HG03378 (cell line): ENCODE results near the gene DUS1L.
A peak's percentile ranks its signal among the peaks of the same experiment; 100 is the strongest.

Experiments
- ATAC-seq: cut with Tn5 transposase; IDR thresholded peaks from one replicate; pipeline ENCODE4 v1.9.1; 2021; ENCODE audit warnings: mild to moderate bottlenecking, moderate library complexity; ENCODE audit not compliant: unreplicated experiment

Gene DUS1L

DNA sequence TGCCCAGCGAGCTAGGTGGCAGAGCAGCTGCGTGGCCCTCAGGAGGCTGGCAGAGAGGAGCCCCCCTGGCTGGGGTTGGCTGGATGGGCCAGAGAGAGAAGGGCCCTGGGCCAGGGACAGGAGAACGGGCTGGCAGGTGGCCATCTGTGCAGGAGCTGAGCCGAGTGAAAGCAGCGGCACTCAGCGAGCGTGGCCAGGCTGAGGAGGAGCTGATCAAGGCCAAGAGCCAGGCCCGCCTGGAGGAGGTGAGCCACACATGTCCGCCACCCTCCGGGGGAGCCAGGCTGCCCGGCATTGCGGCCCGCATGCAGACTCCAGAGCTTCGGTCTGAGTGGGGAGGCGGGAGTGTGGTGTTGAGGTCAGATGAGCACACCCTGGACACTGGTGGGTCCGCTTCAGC lies 36.2 kb downstream of the DUS1L start:
- ATAC-seq: no peak

DNA sequence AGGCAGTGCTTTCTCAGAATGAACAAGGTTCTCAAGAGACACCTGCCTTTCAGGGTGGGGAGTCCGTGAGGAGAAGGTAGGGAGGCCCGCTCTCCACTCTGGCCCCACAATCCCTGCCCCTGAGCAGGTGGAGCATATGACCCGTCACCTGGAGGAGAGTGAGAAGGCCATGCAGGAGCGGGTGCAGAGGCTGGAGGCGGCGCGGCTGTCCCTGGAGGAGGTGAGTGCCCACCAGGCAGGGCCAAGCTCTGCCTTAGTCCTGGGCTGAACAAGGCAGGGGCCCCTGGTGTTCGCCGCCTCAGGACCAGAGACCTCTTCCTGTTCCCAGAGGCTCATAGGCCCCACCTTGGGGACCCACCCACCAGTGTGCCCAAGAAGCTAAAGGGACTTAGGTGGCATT lies 36.6 kb downstream of the DUS1L start:
- no peak for ATAC-seq

DNA sequence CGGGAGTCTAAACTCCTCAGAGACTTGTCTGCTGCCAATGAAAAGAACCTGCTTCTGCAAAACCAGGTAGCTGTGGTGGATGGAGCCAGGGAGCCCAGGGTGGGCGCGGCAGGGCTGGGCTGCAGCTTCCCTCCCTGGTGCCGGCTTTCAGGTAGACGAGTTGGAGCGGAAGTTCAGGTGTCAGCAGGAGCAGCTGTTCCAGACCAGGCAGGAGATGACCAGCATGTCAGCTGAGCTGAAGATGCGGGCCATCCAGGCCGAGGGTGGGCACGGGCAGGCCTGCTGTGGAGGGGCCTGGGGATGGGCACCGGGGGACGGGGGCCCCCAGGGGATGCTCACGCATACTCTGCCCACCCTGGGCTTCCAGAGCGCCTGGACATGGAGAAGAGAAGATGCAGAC lies 37.4 kb downstream of the DUS1L start:
- no peak for ATAC-seq

DNA sequence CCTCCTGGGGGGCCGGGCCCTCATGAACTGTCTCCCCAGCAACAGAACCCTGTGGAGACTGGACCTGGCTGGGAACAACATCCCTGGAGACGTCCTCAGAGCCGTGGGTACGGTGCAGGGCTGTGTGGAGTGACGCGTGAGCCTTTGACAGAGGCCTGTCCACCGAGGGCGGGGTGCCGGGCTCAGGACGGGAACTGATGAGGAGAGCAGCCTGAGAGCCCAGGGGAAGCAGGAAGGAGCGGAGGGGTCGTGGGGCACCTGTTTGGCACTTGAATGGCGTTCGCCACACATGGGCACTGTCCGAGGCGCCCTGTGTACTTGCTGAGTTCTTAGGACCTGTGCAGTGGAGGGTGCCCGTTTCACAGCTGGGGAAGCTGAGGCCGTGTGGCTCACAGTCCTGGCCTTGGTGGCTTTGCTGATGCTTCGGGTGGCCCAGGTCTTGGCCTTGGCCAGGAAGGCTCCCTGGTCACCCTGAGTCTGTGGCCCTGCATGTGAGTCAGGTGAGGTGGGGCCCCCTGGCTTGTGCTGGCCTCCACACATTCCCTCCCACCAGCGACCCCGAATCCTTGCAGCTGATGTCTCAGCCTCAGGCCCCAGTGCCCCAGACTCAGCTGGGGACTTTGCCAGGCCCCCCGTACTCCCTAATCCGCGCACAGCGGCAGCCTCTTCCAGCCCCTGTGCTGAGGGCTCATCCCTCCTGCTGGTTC lies 40.0 kb downstream of the DUS1L start:
- no peak for ATAC-seq

DNA sequence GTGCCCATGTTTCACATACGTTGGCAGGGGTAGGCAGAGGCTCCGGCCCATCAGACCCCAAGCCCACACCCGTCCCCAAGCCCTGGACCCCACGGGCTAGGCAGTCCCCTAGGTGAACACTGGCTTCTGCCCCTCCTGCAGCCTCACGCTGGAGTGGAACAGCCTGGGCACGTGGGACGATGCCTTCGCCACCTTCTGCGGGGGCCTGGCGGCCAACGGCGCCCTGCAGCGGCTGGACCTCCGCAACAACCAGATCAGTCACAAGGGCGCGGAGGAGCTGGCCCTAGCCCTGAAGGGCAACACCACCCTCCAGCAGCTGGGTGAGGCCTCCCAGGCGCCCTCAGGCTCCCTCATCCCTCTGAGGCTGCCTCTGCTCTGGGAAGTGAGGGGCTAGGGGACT lies 40.7 kb downstream of the DUS1L start:
- no peak for ATAC-seq

DNA sequence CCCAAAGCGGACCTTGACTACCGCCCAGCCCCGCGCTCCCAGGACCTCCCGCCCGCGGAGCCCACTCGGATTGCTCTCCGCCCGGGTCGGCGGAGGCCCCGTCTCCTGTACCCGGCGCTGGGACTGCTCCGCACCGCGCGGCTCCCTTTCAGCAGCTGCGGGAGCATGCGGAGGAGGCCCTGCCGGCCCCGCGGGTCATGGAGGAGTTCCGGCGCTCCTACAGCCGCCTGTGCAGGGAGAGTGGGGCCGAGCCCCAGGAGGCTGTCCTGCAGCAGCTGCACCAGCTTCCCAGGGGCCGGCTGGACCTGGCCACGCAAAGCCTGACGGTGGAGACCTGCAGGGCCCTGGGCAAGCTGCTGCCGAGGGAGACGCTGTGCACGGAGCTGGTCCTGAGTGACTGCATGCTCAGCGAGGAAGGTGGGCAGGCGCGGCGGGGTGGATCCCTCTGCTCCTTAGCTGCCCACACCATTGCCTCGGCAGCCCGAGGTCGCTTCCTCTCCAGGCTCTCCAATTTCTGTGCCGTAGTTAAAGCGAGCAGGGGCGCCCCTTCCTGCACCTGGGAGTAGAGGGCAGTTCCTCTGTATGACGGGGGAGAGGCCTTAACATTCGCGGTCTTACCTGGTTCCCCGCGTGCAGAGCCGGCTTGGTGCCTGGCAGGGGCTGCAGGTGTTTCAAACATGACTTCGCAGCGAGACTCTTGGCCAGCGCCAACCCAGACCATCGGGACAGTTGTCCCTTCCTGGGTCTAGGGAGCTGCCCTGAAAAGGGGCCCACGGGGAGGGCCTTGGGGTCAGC lies 42.0 kb downstream of the DUS1L start:
- no peak for ATAC-seq

DNA sequence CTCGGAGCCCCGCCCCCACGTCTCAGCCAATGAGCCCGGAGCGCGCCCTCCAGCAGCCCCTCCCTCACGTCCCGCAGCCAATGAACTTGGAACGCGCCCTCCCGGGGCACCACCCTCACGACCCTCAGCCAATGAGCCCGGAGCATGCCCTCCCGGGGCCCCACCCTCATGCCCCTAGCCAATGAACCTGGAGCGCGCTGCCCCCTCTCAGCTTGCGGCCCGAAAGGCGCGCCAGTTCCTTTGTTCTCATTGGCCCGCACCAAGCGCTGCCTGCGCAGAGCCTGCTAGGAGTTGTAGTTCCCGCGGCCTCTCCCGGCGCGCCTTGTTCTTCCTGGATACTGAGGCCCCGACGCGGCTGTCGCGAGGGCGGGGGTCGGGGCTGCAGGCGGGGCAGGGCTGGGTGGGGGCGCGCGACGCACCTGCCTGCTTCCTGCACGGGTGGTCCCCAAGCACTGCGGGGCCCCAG lies 42.6 kb downstream of the DUS1L start, which contains the start of gene LRRC45:
TSS of gene LRRC45 (plus strand) at position 325 of the 466 bp plus-strand sequence. CDS start 339 bp downstream, outside the sequence.
- peak; percentile 74 for ATAC-seq

DNA sequence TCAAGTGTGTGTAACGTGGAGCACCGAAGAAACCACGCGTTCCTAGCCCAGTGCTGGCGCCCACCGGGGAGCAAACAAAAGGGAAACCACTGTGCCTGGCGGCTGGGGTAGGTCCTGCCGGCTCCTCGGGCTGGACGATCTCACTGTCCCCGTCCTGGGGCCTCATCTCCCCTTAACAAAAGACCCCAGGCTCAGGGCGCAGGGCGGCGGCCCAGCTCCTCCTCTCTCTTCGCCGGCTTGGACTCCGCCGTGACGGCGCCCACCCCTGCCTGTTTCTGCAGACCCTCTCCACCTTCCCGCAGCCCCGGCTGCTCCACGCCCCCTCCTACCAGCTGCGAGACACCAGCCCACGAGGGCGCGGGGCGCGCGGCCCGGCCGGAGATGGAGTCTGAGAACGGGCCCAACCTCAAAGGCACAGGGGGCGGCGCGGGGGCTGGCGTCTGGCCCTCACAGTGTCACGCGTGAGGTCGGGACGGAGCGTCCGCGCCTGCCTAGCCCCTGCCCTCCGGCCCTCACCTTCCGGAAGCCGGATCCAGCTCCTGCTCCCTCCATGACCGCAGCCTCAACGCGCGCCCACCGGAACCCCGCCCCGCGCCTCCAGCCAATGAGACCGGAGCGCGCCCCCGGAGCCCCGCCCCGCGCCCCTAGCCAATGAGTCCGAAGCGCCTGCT lies 43.2 kb downstream of the DUS1L start, which contains the start of gene CENPX:
TSS of gene CENPX (minus strand) at position 569 of the 671 bp plus-strand sequence. CDS start at position 552, 17 bp downstream.
- ATAC-seq: no peak

DNA sequence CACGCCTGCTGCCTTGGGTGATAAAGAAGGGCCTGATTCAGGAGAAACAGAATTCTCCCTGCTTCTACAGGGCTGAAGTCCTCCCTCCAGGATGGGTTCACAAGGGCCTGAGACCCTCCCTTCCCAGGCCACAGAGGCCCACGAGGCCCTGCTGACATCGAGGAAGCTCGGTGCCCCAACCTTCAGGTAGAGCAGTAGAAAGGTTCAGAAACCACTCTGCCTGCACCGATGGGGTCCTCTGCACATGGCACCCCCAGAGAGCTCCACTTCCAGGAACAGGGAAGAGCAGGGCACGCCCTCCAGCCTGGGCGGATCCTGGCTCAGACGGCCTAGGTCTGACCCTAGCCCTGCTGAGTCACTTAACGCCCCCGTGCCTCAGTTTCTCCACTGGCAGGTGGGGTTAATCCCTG lies 43.7 kb downstream of the DUS1L start:
- ATAC-seq: no peak

DNA sequence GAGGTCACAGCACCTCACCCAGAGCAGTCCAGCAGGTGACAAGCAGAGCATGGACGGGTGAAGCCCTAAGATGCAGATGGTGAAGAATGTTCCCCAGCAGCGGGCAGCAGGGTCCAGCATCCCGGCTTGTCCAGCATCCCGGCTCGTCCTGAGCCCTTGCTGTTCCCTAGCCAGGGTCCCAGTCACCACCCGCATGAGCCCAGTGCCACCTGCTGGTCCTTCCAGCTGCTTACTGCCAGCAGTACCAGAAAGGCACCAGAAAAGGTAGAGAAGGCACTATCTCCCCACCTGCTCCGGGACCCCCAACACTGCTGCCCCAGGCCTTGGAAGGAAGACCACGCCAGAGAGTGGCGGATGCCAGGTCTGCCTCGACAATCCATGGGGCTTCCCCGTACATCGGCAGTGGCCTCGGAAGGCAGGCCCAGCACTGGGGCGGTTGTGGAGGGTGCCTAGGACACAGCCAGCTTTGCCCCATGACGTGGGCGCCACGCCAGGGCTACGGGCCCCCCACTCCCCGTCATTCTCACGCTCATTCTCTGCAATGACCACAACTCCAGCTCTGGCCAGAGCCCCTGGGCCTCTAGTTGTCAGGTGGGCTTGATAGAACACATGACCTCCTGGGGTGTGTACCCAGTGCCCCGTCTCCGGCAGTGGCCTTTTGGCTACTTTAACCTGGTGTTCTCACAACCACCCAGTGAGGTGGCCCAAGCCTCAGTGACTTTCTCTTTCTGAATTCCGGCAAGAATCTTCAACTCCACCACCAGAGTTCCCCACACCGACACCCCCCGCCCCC lies 44.3 kb downstream of the DUS1L start:
- no peak for ATAC-seq

DNA sequence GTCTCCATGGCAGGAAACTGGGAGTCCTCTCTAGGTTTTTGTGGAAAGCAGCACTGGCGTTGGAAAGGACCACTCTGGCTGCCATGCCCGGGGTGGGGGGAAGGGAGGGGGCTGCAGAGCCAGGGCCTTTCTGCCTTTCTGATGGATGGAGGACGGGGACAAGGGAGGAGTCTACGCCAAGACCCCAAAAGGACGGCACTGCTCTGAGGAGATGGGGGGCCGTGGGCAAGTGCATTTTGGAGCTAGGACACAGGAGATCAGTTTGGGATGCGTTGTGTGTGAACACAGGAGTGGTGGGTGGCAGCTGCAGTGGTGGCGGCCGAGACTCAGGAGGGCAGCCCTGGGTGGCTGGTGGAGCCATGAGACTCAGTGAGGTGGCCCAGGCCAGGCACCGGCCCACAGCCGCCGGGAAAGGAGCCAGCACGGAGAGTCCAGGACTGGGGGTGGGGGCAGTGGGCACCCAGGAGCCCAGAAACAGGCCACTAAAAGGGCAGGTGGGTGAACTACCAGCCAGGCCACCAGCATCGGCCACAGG lies 45.0 kb downstream of the DUS1L start:
- ATAC-seq: no peak

DNA sequence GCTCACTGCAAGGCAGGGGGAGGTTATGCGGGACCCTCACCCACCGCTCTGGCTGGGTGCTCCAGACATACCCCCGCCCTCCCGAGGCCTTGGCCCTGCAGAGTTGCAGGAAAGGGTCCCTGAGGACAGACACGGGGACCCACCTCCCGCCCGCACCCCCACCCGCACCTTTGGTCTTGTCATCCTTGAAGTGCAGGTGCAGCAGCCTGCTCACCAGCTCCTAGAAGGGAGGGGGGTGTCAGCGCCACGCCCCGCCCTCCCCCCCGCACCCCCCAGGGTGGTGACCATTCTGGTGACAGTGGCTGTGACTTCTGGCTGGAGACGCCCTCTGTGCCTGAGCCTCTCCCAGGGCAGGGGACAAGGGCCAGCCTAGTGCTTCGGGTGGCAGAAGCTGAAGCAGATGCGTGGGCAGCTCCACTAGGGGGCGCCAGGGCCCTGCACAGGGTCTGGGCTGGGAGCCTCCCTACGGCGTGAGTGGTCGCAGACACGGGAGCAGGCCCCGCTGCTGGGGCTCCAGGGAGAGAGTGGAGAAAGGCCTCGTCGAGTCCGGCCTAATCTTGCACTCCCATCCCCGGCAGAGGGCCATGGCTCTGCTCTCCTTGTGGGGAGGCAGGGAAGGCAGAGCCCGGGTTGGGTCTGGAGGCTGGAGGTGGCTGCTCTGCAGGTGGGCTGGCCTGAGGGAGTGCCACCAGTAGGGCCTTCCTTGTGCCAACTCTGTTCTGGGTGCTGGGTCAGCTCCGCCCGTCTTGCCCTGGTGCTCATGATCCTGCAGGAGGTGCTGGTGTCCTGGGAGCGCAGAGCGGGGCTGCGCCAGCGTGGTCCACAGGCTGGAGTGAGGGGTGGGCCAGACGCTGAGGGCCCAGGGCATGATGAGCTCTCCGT lies 45.7 kb downstream of the DUS1L start:
- ATAC-seq: no peak

DNA sequence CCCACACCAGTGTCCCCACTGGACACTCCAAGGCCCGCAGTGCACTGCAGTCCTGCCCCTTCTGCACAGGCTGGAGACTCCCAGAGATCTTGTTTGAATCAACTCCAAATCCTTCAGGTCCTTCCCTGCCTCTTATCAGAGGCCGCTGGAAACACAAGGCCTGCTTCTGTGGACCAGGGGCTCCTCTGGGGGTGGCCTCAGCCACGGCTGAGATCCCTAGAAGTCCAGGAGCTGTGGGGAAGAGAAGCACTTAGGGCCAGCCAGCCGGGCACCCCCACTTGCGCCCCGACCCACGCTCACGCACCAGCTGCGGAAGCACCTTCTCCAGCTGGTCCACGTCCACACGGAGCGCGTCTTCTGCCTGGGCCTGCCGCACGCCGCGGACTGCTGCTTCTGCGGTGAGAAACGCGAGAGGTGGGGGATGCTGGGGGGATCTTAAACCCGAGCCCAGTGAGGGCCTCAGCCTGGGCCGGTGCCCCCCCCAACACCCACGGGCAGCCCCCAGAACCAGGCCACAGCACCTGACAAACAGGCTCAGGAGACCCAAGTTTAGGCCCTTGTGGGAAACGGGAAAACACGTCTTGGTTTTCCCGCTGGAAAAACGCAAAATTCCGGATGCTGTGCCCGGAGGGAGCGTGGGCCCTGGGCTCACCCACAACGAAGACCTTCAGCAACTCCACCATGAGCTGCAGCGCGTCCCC lies 46.5 kb downstream of the DUS1L start:
- ATAC-seq: no peak

DNA sequence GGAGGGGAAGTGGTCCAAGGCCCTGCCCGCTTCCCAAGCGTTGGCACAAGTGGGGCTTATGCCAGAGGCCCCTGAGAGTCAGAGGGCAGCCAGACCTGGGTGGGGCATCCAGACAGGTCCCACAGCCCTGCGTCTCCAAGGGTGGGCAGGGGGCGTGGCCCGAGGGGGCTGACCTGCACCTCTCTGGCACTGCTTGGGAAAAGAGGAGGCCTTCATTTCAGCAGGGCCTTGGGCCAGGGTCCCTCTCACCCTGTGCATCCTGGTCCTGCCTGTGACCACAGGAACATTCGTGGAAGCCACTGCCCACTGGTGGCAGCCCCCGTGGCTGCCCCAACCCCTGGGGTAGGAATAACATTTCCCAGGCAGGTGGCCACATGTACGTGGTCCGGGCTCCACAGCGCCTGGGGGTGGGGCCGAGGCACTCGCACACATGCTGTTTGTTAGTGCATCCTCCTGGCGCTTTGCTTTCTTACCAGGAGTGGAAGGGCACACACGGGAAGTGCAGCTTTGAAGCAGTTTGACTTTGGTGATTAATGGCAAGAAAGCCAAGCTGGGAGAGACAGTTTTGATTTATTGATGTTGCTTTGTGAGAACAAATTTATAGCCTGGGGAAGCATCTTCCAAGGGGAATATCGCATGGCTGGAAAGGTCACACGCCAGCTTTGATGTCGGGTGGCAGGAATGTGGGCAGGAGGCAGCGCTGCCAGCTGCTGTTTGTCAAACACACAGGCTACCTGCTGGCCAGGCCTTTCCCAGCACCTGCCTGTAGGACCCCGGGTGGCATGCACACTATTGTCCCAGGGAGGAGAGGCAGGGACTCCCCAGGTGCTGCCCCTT lies 47.2 kb downstream of the DUS1L start:
- ATAC-seq: no peak

DNA sequence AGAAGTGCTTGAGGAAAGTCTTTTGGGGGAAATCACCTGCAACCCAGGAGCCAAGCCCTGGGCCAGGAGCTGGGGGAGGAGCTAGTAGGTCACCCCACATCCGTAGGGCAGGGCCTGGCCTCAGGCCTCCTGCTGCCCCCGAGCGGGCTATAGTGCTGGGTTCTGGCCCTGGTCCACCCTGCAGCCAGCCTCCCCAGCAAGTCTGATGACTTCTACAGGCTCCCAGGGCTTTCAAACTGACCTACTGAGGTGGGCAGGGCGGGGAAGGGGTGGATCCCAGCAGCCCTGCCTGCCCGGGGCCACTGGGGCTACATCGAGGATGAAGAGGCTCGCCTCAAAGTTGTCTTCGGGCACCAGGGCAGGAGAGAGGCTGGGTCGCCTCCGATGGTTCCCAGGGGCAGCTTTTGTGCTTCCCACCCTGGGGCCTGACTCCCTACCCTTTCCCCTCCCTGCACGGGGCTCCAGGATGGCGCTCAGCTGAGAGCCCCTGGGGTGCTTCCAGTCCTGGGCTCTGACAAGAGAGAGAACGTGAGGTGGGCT lies 47.9 kb downstream of the DUS1L start:
- ATAC-seq: no peak

DNA sequence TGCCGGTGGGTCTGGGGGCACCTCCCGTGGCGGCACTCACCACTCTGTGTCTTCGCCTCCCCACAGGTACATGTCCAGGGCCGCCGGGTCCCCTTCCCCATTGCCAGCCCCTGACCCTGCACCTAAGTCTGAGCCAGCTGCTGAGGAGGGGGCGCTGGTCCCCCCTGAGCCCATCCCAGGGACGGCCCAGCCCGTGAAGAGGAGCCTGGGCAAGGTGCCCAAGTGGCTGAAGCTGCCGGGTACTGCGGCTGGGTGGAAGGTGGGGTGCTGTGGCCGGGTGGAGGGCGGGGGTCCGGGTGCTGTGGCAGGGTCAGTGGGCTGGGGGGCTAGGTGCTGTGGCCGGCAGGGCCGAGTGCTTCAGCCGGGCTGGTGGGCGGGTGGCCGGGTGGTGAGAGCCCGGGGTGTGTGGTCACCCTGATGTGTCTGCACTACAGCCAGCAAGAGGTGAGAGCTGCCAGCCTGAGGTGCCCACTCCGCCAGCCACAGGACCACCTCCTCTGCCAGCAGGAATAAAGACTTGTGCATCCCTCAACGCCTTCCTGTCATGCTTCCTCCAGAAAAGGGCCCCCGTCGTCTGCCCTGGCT lies 48.6 kb downstream of the DUS1L start:
- ATAC-seq: no peak
